Gastroesophageal sphincter (tissue), 3 donors: ENCODE measurements around the gene CFAP410.

Experiments used
- POLR2A ChIP-seq, 2 donors: fragments of 450-650 bp; IDR thresholded peaks; one replicate each; pipeline ENCODE4 v1.6.1; 2017; ENCODE audit warnings: antibody characterized with exemption in 2 of 2, mild to moderate bottlenecking in 2 of 2, moderate library complexity in 1 of 2
- POLR2AphosphoS5 ChIP-seq: sonication (generic); formaldehyde crosslinking; IDR thresholded peaks from one replicate; pipeline ENCODE4 v1.6.1; 2017; ENCODE audit warnings: antibody characterized with exemption
- TF ChIP-seq, protein P1 (sequence below), 4 experiments: fragments of 200-600 bp in 2 of 4; fragments of 450-650 bp in 2 of 4; sonication (generic) in 1 of 4; IDR thresholded peaks; one replicate each; pipeline ENCODE4 v1.5.1; 2017 to 2019; ENCODE audit warnings: antibody characterized with exemption in 4 of 4, mild to moderate bottlenecking in 2 of 4, moderate library complexity in 2 of 4

DNA sequence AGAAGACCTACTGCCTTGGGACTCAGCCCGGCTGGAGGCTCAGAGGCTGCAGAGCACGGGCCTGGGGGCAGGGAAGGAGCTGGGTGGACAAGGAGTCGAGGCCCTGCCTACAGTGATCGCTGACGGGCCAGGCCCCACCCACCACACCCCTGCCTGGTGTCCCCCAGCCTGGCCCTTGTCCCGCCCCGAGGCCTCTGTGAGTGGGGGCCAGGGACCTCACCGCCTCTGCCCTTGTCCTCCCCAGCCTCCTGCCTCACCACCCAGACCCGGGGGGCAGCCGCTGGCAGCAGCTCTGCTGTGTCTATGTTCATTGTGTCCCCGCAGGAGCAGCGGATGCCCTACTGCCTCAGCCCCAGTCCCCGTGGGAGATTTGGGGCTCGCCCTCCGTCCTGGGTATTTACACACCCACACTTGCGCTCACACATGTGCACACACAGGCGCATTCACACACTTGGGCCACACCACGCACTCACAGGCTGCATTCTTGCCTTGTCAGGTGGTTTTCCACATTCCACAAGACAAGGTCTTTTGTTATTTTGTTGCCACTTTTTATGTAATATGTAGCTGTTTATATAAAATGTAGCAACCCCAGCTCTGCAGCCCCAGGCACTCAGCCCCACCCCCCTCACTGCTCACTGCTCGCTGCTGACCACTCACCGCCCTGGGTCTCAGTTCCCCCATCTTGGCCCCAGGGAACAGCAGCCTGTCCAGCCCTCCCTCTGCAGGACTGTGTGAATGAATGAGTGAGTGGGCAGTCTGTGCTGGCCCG lies 32.1 kb downstream of the CFAP410 start:
- no peak for TF ChIP-seq POLR2AphosphoS5
- TF ChIP-seq, protein P1, sequence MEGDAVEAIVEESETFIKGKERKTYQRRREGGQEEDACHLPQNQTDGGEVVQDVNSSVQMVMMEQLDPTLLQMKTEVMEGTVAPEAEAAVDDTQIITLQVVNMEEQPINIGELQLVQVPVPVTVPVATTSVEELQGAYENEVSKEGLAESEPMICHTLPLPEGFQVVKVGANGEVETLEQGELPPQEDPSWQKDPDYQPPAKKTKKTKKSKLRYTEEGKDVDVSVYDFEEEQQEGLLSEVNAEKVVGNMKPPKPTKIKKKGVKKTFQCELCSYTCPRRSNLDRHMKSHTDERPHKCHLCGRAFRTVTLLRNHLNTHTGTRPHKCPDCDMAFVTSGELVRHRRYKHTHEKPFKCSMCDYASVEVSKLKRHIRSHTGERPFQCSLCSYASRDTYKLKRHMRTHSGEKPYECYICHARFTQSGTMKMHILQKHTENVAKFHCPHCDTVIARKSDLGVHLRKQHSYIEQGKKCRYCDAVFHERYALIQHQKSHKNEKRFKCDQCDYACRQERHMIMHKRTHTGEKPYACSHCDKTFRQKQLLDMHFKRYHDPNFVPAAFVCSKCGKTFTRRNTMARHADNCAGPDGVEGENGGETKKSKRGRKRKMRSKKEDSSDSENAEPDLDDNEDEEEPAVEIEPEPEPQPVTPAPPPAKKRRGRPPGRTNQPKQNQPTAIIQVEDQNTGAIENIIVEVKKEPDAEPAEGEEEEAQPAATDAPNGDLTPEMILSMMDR (IDR thresholded peaks at IDR 0.05), result no peak
- TF ChIP-seq POLR2A (IDR thresholded peaks at IDR 0.05), result no peak
